HEK293 (cell line): ENCODE measurements around the gene ARSJ.

Experiments
- CTCF ChIP-seq: fragments of 450-650 bp; formaldehyde crosslinking; IDR thresholded peaks from 2 replicates; pipeline ENCODE4 v1.5.1; 2016; ENCODE audit warnings: missing biosample characterization, missing genetic modification characterization
- GLI4 ChIP-seq: fragments of 450-650 bp; formaldehyde crosslinking; IDR thresholded peaks from 2 replicates; pipeline ENCODE4 v1.5.1; 2016; ENCODE audit warnings: missing biosample characterization, missing genetic modification characterization
- ZNF24 ChIP-seq: fragments of 450-650 bp; formaldehyde crosslinking; IDR thresholded peaks from 2 replicates; pipeline ENCODE4 v1.5.1; 2016; ENCODE audit warnings: missing biosample characterization, missing genetic modification characterization
- ZNF274 ChIP-seq, 2 experiments: fragments of 200-500 bp in 1 of 2; fragments of 450-650 bp in 1 of 2; sonication (Bioruptor generic) in 1 of 2; formaldehyde crosslinking in 1 of 2; IDR thresholded peaks; 2 replicates each; pipeline versions ENCODE4 v1.5.1 to v1.6.1; 2014 to 2016; ENCODE audit warnings: borderline replicate concordance in 1 of 2, inconsistent platforms in 1 of 2, low read length in 1 of 2, missing biosample characterization in 1 of 2, missing genetic modification characterization in 1 of 2
- ZNF311 ChIP-seq: fragments of 450-650 bp; formaldehyde crosslinking; IDR thresholded peaks from 2 replicates; pipeline ENCODE4 v1.5.1; 2017; ENCODE audit warnings: missing biosample characterization, missing genetic modification characterization, borderline replicate concordance

- TF ChIP-seq CTCF (tag by site-specific recombination) (no peak), ZNF24 (no peak), GLI4 (no peak), ZNF311 (no peak), ZNF274 (IDR thresholded peaks at IDR 0.05; ENCODE audit: low read length) (no peak), ZNF274 (tag by site-specific recombination; IDR thresholded peaks at IDR 0.05; ENCODE audit: borderline replicate concordance) (no peak)
These were observed 42.0 kb upstream of the ARSJ start for GRCh38 chr4:114021451-114021850.
